Measurements from ENCODE around the gene PARM1.

The PARM1 gene

GRCh38 chr4:75038376-75038775 lies 105.5 kb downstream of the PARM1 start:
- no peak for TF ChIP-seq CTCF (IDR thresholded peaks at IDR 0.05; ENCODE audit: extremely low read depth, insufficient read depth, missing control alignments)
- in situ Hi-C loops (cut with MboI; ENCODE audit: low pct_unique_long_range_greater_than_20kb, low sequenced_read_pairs, unreplicated experiment): no loop called here
- no peak for DNase-seq (ENCODE audit: low spot score)

- no peak for TF ChIP-seq CTCF (IDR thresholded peaks at IDR 0.05; ENCODE audit: extremely low read depth, insufficient read depth, missing control alignments)
- in situ Hi-C loops (cut with MboI; ENCODE audit: low pct_unique_long_range_greater_than_20kb, low sequenced_read_pairs, unreplicated experiment): no loop called here
- no peak for DNase-seq (ENCODE audit: low spot score)
These were observed 107.8 kb downstream of the PARM1 start for GRCh38 chr4:75040703-75041102.

GRCh38 chr4:75042601-75043208 lies 109.8 kb downstream of the PARM1 start:
- TF ChIP-seq CTCF (IDR thresholded peaks at IDR 0.05; ENCODE audit: extremely low read depth, insufficient read depth, missing control alignments): no peak
- in situ Hi-C loops (cut with MboI; ENCODE audit: low pct_unique_long_range_greater_than_20kb, low sequenced_read_pairs, unreplicated experiment): no loop called here
- no peak for DNase-seq (ENCODE audit: low spot score)

GRCh38 chr4:75046226-75046625 lies 113.3 kb downstream of the PARM1 start:
- DNase-seq (ENCODE audit: low spot score): no peak
- in situ Hi-C loops (cut with MboI; ENCODE audit: low pct_unique_long_range_greater_than_20kb, low sequenced_read_pairs, unreplicated experiment): no loop called here

GRCh38 chr4:75046641-75047040 lies 113.7 kb downstream of the PARM1 start:
- DNase-seq (ENCODE audit: low spot score): no peak
- TF ChIP-seq CTCF (IDR thresholded peaks at IDR 0.05; ENCODE audit: extremely low read depth, insufficient read depth, missing control alignments): no peak
- in situ Hi-C loops (cut with MboI; ENCODE audit: low pct_unique_long_range_greater_than_20kb, low sequenced_read_pairs, unreplicated experiment): no loop called here

More at GRCh38 chr4:75046226-75046625, 113.3 kb downstream of the PARM1 start:
- TF ChIP-seq CTCF (IDR thresholded peaks at IDR 0.05; ENCODE audit: extremely low read depth, insufficient read depth, missing control alignments): no peak

- no peak for TF ChIP-seq CTCF (IDR thresholded peaks at IDR 0.05; ENCODE audit: extremely low read depth, insufficient read depth, missing control alignments)
These were observed 115.4 kb downstream of the PARM1 start for GRCh38 chr4:75048208-75048879.

More at GRCh38 chr4:75048208-75048879, 115.4 kb downstream of the PARM1 start:
- in situ Hi-C loops (cut with MboI; ENCODE audit: low pct_unique_long_range_greater_than_20kb, low sequenced_read_pairs, unreplicated experiment): no loop called here
- DNase-seq (ENCODE audit: low spot score): no peak
